Endothelial cell of umbilical vein (primary cell): ENCODE data around the gene SUGP2. TPM values are rescaled to one million over a fixed set of nuclear protein-coding genes. Genes with fewer than 3 reads are reported as not detected.

Experiments
- BruUV-seq: library from RNA; stranded (reverse); fragments of 400-500 nt; replicated peaks from 2 replicates; lab custom pipeline; 2021; lab: Mats Ljungman, UMichigan
- CTCF ChIA-PET: fragments of 300-600, 350-600 bp; sonication (Branson Sonifier 250); formaldehyde crosslinking; loops from one replicate; lab custom pipeline; 2021; ENCODE audit warnings: antibody characterized with exemption, inconsistent platforms; lab: Charles Lee
- POLR2A ChIA-PET: fragments of 300-600, 350-600 bp; sonication (Branson Sonifier 250); formaldehyde crosslinking; loops from one replicate; lab custom pipeline; 2021; ENCODE audit warnings: antibody characterized with exemption, inconsistent platforms; lab: Charles Lee
- DNase-seq: peaks from one replicate; pipeline ENCODE4 v3.0.0-alpha.2; 2011; ENCODE audit warnings: low read depth, low spot score
- FAIRE-seq: peaks from 2 replicates; lab custom pipeline; 2011; peaks lifted over from hg19 to GRCh38; lab: Jason Lieb, UNC
- H2AFZ ChIP-seq: 2 replicates; pipeline ENCODE4 v1.6.0; 2012; ENCODE audit warnings: low read depth, low read length, control low read depth, inconsistent platforms
- H3K27ac ChIP-seq: 2 replicates; pipeline ENCODE4 v1.5.1; 2011; ENCODE audit warnings: low read depth, mild to moderate bottlenecking, control low read depth, low read length, moderate library complexity; ENCODE audit not compliant: insufficient read depth
- H3K27me3 ChIP-seq, 2 experiments: 2 replicates each; pipeline versions ENCODE4 v1.6.0 to v1.6.1; 2011; ENCODE audit warnings: low read length in 2 of 2, mixed read lengths in 1 of 2; ENCODE audit not compliant: control insufficient read depth in 2 of 2, insufficient read depth in 2 of 2
- H3K36me3 ChIP-seq, 2 experiments: 2 replicates in 1 of 2; 3 replicates in 1 of 2; pipeline ENCODE4 v1.5.1; 2011; ENCODE audit warnings: low read length in 2 of 2, mild to moderate bottlenecking in 1 of 2, moderate library complexity in 1 of 2; ENCODE audit not compliant: control insufficient read depth in 2 of 2, insufficient read depth in 2 of 2; ENCODE audit errors: extremely low read depth in 1 of 2
- H3K4me1 ChIP-seq: 3 replicates; pipeline ENCODE4 v1.5.1; 2011; ENCODE audit warnings: mild to moderate bottlenecking, low read length; ENCODE audit not compliant: control insufficient read depth, insufficient read depth; ENCODE audit errors: extremely low read depth
- H3K4me2 ChIP-seq: 2 replicates; pipeline ENCODE4 v1.6.1; 2011; ENCODE audit warnings: low read length, control low read depth, mixed read lengths; ENCODE audit not compliant: insufficient read depth
- H3K4me3 ChIP-seq, 3 experiments: fragments of 200-600 bp in 1 of 3; sonication (generic), shearing (Covaris generic) in 1 of 3; replicated peaks in 1 of 3; 2 replicates each; pipeline ENCODE4 v1.5.1; 2011 to 2016; ENCODE audit warnings: control low read depth in 3 of 3, low read length in 3 of 3, mild to moderate bottlenecking in 2 of 3, inconsistent platforms in 1 of 3, low read depth in 1 of 3, moderate library complexity in 1 of 3; ENCODE audit not compliant: insufficient read depth in 1 of 3
- H3K79me2 ChIP-seq: 2 replicates; pipeline ENCODE4 v1.6.0; 2012; ENCODE audit warnings: low read length, inconsistent platforms; ENCODE audit not compliant: control insufficient read depth, insufficient read depth
- H3K9ac ChIP-seq: replicated peaks from 2 replicates; pipeline ENCODE3; 2011; ENCODE audit warnings: low read length, control low read depth; ENCODE audit not compliant: insufficient read depth; ENCODE audit errors: extremely low read depth
- H3K9me1 ChIP-seq: replicated peaks from 3 replicates; pipeline ENCODE4 v1.6.0; 2011; ENCODE audit warnings: mild to moderate bottlenecking, low read length; ENCODE audit not compliant: control insufficient read depth, insufficient read depth; ENCODE audit errors: extremely low read depth
- H3K9me3 ChIP-seq: replicated peaks from 2 replicates; pipeline ENCODE4 v1.5.1; 2012; ENCODE audit warnings: low read length, inconsistent platforms; ENCODE audit not compliant: control insufficient read depth, insufficient read depth
- H4K20me1 ChIP-seq: replicated peaks from 2 replicates; pipeline ENCODE3; 2011; ENCODE audit warnings: mild to moderate bottlenecking, low read length; ENCODE audit not compliant: control insufficient read depth, insufficient read depth; ENCODE audit errors: extremely low read depth
- CTCF ChIP-seq, 2 donors: IDR thresholded peaks; 1 replicate in 1 of 2; 2 replicates in 1 of 2; pipeline ENCODE4 v1.5.1; 2011; ENCODE audit warnings: low read length in 2 of 2, mild to moderate bottlenecking in 2 of 2, moderate library complexity in 2 of 2, control low read depth in 1 of 2, inconsistent platforms in 1 of 2, low read depth in 1 of 2; ENCODE audit not compliant: insufficient read depth in 1 of 2; ENCODE audit errors: extremely low read depth in 1 of 2
- EZH2 ChIP-seq: IDR thresholded peaks from 2 replicates; pipeline ENCODE4 v1.6.1; 2012; ENCODE audit warnings: borderline replicate concordance, low read depth, mild to moderate bottlenecking, moderate library complexity, low read length, inconsistent platforms; ENCODE audit not compliant: severe bottlenecking
- FOS ChIP-seq: IDR thresholded peaks from 2 replicates; pipeline ENCODE4 v1.6.1; 2011; ENCODE audit warnings: mild to moderate bottlenecking, low read length, moderate library complexity, borderline replicate concordance; ENCODE audit not compliant: insufficient read depth
- GATA2 ChIP-seq: IDR thresholded peaks from 2 replicates; pipeline ENCODE4 v1.7.0; 2011; ENCODE audit warnings: low read depth, mild to moderate bottlenecking, moderate library complexity, mixed read lengths, low read length; ENCODE audit not compliant: insufficient read length, insufficient read depth
- JUN ChIP-seq: IDR thresholded peaks from 2 replicates; pipeline ENCODE4 v1.6.1; 2011; ENCODE audit warnings: borderline replicate concordance, low read depth; ENCODE audit not compliant: insufficient read length, insufficient read depth
- MAX ChIP-seq: IDR thresholded peaks from 2 replicates; pipeline ENCODE4 v1.6.1; 2011; ENCODE audit not compliant: insufficient read depth, insufficient read length
- MYC ChIP-seq: IDR thresholded peaks from one replicate; pipeline ENCODE4 v1.6.1; 2011; ENCODE audit warnings: mild to moderate bottlenecking, low read depth, low read length
- POLR2A ChIP-seq: IDR thresholded peaks from 2 replicates; pipeline ENCODE4 v1.6.1; 2012; ENCODE audit warnings: low read depth, mild to moderate bottlenecking, control low read depth, low read length
- POLR2AphosphoS5 ChIP-seq: IDR thresholded peaks from 2 replicates; pipeline ENCODE4 v1.6.1; 2012; ENCODE audit warnings: low read depth, mild to moderate bottlenecking, control low read depth, low read length, moderate library complexity; ENCODE audit not compliant: insufficient read depth
- dilution Hi-C: fragments of 300-500 bp; cut with MboI; formaldehyde crosslinking; loops from one replicate; pipeline ENCODE4 v1.15.0; 2019; ENCODE audit warnings: low sequenced_read_pairs; ENCODE audit not compliant: extremely low pct_ligation_motif_present
- intact Hi-C: fragments of 100-400 bp; cut with micrococcal nuclease; formaldehyde crosslinking; loops from one replicate; pipeline ENCODE4 v1.10.0; 2022
- polyA plus RNA-seq, 4 experiments: library from polyadenylated mRNA; depleted of rRNA in 3 of 4; stranded (reverse) in 3 of 4; unstranded in 1 of 4; fragments of >200 nt; gene quantifications; 2 replicates each; pipeline versions ENCODE4 v1.2.1 to v1.2.3, GENCODE V29; 2011 to 2012; ENCODE audit warnings: missing spikeins in 1 of 4
- total RNA-seq: library from RNA; stranded (reverse); gene quantifications from 2 replicates; pipeline ENCODE4 v1.2.3, GENCODE V29; 2021

The SUGP2 gene
- total and polyA plus RNA-seq, 2 donors (not counting 3 experiments of a cell fraction or from before 2014, with no cell fraction given) = 44.6 to 79.7 TPM

- CTCF ChIA-PET = interaction anchor here (0.9 to 1.0 kb wide), 2 partner anchors 15 to 61 kb away, joined by 4 to 5 read pairs; no protein-coding TSS in a partner anchor
- Histone ChIP-seq H3K36me3 (no peaks in the 10 kb centered on the region), H3K27me3 (no peaks in the 10 kb centered on the region), H3K79me2 (no peaks in the 10 kb centered on the region), H3K27ac (no peak overlapping the region), H3K4me2 (no peak overlapping the region), H4K20me1 (no peaks in the 10 kb centered on the region), H3K9me3 (no peaks in the 10 kb centered on the region), H3K9ac (no peak overlapping the region), H2AFZ (no peak overlapping the region), H3K4me1 (no peaks in the 10 kb centered on the region), H3K9me1 (no peaks in the 10 kb centered on the region), H3K4me3 (no peak overlapping the region)
- intact Hi-C loops (no loop called here), dilution Hi-C loops (no loop called here)
- TF ChIP-seq FOS = no peak
- TF ChIP-seq EZH2 = no peak
- TF ChIP-seq GATA2 = no peak
- no peak for TF ChIP-seq MYC
- TF ChIP-seq JUN = no peak
- no peak for TF ChIP-seq POLR2AphosphoS5
- TF ChIP-seq CTCF (IDR thresholded peaks at IDR 0.05; ENCODE audit: extremely low read depth in 1 of 2, insufficient read depth in 1 of 2, low read depth in 1 of 2, low read length in 2 of 2) = no peak
- TF ChIP-seq MAX = no peak
- no peak for TF ChIP-seq POLR2A
- POLR2A ChIA-PET = no interaction called here
- no TSS peak for BruUV-seq
- peak; percentile 33 for FAIRE-seq
- DNase-seq = no peak
Measured at GRCh38 chr19:19074196-19074882, 41.0 kb upstream of the SUGP2 start.
